GM06990 (cell line): Measurements from ENCODE around the gene EFHD1.

ENCODE experiments used
- DNase-seq: peaks from one replicate; pipeline ENCODE4 v3.0.0-alpha.2; 2011; ENCODE audit not compliant: insufficient read length; ENCODE audit errors: extremely low read depth
- H3K27me3 ChIP-seq: replicated peaks from 2 replicates; pipeline ENCODE4 v1.6.0; 2011; ENCODE audit warnings: low read length; ENCODE audit not compliant: control insufficient read depth, insufficient read depth
- H3K36me3 ChIP-seq: 2 replicates; pipeline ENCODE4 v1.5.1; 2011; ENCODE audit warnings: low read length; ENCODE audit not compliant: control insufficient read depth, insufficient read depth
- H3K4me3 ChIP-seq: replicated peaks from 2 replicates; pipeline ENCODE4 v1.5.1; 2011; ENCODE audit warnings: low read depth, mild to moderate bottlenecking, control low read depth, low read length
- TF ChIP-seq, protein P1 (sequence below): IDR thresholded peaks from 2 replicates; pipeline ENCODE4 v1.5.1; 2011; ENCODE audit warnings: low read length, control low read depth, mild to moderate bottlenecking, inconsistent platforms; ENCODE audit not compliant: insufficient read depth, poor library complexity, severe bottlenecking

The EFHD1 gene

DNA sequence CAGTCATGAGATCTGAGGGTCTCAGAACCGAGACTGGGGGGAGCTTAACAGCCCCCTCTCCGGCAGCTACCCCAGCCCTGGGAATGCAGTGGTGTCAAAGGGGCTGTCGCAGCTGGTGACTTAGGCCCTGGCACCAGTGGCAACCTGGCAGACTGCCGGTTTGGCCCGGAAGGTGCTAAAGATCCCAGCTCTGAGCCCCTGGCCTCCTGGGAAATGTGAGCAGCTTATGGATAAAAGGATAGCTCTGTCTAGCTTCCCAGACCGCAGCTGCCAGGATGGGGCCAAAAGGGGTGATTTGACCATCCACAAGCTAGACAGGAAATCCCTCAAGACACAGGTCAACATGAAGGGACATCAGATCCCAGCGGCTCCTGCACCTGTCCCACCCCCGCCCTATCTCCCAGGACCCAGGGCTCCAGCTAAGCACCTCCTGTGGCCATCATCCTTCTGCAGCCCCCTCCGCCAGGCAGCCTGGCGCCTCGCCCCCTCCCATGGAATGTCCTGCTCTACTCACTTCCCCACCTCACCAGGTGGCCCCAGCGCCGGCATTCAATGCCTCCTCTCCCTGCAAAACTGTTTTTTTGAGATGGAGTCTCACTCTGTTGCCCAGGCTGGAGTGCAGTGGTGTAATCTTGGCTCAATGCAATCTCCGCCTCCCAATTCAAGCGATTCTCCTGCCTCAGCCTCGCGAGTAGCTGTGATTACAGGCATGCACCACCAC lies 33.2 kb upstream of the EFHD1 start:
- TF ChIP-seq, protein P1, sequence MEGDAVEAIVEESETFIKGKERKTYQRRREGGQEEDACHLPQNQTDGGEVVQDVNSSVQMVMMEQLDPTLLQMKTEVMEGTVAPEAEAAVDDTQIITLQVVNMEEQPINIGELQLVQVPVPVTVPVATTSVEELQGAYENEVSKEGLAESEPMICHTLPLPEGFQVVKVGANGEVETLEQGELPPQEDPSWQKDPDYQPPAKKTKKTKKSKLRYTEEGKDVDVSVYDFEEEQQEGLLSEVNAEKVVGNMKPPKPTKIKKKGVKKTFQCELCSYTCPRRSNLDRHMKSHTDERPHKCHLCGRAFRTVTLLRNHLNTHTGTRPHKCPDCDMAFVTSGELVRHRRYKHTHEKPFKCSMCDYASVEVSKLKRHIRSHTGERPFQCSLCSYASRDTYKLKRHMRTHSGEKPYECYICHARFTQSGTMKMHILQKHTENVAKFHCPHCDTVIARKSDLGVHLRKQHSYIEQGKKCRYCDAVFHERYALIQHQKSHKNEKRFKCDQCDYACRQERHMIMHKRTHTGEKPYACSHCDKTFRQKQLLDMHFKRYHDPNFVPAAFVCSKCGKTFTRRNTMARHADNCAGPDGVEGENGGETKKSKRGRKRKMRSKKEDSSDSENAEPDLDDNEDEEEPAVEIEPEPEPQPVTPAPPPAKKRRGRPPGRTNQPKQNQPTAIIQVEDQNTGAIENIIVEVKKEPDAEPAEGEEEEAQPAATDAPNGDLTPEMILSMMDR = no peak
- DNase-seq = no peak
- Histone ChIP-seq H3K4me3 (no peak overlapping the region), H3K27me3 (no peaks in the 10 kb centered on the region; the same call in 1 of the 2 replicates), H3K36me3 (no peaks in the 10 kb centered on the region)

DNA sequence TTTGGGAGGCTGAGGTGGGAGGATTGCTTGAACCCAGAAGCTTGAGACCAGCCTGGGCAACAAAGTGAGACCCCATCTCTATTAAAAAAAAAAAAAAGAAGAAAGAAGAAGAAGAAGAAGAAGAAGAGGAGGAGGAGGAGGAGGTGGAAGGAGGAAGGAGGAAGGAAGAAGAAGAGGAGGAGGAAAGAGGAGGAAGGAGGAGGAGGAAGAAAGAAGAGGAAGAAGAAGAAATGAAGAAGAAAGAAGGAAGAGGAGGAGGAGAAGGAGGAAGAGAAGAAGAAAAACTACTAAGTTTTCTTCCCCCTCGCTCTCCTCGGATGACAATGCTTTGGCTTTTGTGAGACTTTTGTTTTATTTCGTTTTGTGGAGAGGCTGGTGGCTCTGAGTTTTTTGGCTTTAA lies 30.1 kb upstream of the EFHD1 start:
- Histone ChIP-seq H3K36me3 (no peaks in the 10 kb centered on the region), H3K4me3 (no peak overlapping the region), H3K27me3 (no peaks in the 10 kb centered on the region; the same call in 1 of the 2 replicates)
- TF ChIP-seq, protein P1 = no peak
- DNase-seq = no peak

DNA sequence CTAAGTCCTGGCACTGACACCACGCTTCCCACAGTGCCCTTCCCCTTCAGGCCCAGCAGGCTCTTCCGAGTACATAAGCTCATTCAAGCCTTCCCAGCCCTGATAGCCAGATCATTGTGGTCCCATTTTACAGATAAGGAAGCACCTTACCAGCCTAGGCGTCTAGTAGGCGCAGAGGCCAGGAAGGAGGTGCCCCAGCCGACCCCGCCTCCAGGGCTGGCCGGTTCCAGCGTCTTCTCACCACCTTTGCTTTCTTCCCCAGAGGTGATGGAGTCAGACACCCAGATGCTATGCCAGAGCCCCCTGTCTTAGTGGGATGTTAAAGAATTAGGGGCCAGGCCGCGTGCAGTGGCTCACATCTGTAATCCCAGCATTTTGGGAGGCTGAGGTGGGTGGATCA lies 28.9 kb upstream of the EFHD1 start:
- TF ChIP-seq, protein P1 = no peak
- no peaks in the 10 kb centered on the region for H3K36me3 ChIP-seq
- DNase-seq = no peak
- H3K27me3 ChIP-seq = no peaks in the 10 kb centered on the region; the same call in 1 of the 2 replicates
- no peak overlapping the region for H3K4me3 ChIP-seq

DNA sequence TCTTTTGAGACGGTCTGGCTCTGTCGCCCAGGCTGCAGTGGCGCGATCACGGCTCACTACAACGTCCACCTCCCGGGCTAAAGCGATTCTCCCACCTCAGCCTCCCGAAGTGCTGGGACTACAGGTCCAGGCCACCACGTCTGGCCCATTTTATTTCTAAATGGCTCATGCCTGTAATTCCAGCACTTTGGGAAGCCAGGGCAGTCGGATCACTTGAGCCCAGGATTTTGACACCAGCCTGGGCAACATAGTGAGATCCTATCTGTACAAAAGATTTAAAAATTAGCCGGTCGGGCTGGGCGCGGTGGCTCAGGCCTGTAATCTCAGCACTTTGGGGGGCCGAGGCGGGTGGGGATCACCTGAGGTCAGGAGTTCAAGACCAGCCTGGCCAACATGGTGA lies 26.4 kb upstream of the EFHD1 start:
- Histone ChIP-seq H3K36me3 (no peaks in the 10 kb centered on the region), H3K4me3 (no peak overlapping the region), H3K27me3 (no peaks in the 10 kb centered on the region; the same call in 1 of the 2 replicates)
- TF ChIP-seq, protein P1 = no peak
- no peak for DNase-seq

DNA sequence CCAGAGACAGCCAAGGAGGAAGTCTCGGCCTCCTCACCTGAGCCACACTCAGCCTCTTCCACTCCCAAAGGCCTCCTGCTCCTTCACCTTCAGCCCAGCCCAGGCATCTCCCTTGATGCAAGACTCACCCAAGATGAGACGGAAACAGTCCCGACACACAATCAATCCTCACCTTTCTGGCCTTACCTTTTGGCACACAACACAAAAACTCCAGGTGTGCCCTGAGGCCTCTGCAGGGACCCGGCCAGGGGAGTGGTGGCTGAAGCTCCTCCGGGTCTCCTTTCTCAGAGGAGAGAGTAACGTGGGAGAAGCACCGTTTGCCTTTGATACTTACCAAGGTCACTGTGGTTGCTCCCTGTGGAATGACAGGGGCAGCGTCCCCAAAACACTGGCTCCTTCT lies 23.8 kb upstream of the EFHD1 start:
- no peak for DNase-seq
- H3K36me3 ChIP-seq = no peaks in the 10 kb centered on the region
- TF ChIP-seq, protein P1 = no peak
- H3K27me3 ChIP-seq = no peaks in the 10 kb centered on the region
- H3K4me3 ChIP-seq = no peak overlapping the region
